Renal cortical epithelial cell (primary cell): ENCODE measurements around the gene SAMD4A. TPM values are rescaled to one million over a fixed set of nuclear protein-coding genes. Genes with fewer than 3 reads are reported as not detected.

Source experiments
- DNase-seq: peaks from one replicate; pipeline ENCODE4 v3.0.0-alpha.2; 2011; ENCODE audit warnings: low read depth
- total RNA-seq: library from RNA; depleted of rRNA; stranded (reverse); fragments of >200 nt; gene quantifications from 2 replicates; pipeline ENCODE4 v1.2.3, GENCODE V29; 2014

SAMD4A gene
- total RNA-seq, 1 donor from 2014 or later = 81.5 TPM

DNA sequence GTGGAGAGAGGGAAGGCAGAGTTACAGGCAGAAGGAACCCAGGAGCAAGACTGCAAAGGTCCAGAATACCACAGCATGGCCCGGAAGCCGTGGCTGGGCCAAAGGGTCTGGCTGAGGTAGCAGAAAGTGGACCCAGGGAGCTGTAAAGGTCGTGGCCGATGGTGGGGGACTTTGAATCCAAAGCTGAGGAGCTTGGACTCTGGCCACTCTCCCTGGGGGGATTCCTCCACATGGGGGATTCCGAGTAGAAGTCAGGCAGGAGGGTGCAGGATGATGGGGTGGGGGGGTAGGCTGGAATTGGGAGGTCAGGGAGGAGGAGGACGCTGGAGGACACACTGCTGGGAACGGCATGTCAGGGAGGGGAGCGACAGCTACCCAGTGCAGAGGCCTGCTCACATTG is 210.5 kb downstream of the SAMD4A start:
- no peak for DNase-seq

DNA sequence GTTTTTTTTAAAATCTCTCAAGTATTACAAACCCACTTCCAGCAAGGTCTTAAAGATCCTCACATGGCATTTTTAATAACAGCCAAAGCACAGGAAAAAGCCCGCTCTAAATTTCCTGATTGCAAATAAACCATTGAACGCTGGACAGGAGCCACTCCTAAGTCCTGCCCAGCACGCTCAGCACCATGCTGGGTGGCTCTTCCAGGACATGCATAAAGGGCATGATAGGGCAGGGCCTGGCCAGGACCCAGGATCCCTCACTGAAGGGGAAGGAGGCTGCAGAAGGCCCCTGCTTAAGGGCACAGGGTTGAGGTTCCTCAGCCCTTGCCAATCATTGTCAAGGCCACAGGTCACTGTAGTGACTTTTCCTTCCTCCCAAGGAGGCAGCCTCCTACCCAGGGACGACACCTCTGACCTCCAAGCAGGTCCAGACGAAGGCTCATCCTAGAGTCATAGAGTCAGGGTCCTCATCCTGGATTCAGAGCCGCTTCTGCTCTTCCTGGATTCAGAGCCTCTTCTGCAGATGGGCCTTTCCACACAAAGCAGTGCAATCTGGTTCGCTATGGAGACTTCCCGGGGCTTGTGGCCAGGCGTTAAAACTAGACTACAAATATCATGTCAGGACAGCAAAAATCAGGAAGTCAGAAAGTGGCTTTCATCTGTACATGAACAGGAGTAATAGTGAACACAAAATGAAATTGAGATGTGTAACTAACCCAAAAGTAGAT is 211.9 kb downstream of the SAMD4A start:
- DNase-seq = no peak

DNA sequence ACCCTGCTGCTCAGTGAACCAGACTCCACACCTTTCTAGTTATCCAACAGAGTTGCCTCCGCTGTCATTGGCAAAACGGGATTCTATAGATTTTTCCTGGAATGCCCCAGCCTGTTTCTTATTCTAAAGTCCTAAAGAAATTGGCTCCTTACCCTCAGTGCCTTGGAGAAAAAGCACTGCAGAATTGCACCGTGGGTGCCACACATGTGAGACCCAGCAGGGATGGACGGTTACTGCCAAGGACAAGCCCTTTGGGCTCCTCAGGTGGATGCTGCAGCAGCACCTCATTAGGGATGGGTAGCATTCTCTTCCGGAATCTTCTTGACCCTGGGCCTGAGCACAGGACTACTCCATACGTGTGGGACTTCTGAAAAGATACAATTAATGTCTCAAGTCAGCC is 214.2 kb downstream of the SAMD4A start:
- DNase-seq = no peak

DNA sequence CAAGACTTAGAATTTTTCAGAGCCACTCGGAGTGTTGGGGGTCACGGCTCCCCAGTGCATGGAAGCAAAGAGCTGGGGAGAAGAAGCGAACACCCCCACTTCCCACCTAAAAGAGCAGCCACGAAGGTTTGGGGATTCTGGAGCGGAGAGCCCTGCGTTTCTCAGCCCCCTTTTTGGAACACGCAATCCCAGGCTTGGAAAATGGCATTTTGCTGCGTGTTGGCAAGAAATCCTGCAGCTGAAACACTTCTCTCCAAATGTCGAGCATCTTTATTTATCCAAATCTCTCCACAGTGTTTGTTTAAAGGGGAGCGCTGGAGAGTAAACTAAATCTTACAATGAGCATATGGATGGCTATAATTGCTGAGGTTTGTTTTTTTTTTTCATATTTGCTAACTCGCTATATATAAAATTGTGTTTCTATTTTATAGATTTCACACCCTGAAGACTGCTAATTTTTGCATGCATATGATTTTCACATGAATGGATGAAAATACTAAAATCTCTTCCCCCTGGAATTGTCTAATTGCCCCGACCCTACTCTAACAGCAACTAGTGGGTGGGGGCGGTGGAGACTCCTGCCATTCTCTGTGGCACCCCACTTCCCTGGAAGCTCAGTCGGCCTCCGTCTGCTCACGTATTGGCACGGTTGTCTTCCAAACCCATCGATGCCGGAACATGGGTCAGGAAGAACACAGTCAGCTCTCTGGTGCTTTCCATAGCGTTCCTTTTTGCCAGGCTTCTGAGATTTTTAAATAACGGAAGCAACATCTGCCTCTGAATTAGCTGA is 215.2 kb downstream of the SAMD4A start:
- no peak for DNase-seq

DNA sequence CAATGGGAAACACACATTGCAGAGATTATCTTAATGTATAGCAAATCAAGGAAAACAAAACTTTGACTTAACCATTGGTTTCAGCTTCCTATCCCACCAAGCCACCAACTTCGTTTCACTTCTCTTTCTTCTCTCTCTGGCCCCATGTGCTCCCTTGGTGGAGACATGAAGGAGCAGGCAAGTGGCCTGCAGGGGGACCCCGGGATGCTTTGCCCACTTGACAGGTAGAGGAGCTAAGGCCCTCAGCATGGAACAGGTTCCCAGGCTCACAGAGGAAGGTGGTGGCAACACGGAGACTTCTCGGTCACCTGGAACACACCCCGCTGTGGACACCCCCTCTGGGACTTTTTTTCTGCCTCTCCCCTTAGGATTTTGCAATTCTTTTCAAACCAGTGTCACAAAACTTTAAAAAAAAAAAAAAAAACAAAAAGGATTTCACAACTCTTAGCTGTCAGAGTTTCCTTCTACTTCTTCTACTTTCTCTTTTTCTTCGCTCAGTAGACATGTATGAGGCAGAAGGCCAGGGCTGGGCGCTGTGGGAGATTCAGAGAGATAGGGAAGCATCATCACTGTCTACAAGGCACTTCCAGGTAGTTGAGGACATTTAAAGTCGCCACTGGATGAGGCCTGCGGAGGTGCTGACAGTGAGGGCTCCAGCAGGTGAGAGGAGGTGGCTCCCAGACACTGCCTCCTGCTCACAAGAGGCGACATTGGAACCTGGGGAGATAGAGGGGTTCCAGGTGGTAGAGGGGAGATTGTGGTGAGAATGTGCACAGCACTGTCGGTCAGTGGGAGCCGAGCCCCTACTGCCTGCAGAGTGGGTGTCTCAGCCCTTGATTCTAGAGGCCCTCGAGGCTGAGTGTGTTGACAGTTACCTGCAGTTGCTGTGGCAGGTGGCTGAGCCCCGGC is 216.1 kb downstream of the SAMD4A start:
- DNase-seq = no peak

DNA sequence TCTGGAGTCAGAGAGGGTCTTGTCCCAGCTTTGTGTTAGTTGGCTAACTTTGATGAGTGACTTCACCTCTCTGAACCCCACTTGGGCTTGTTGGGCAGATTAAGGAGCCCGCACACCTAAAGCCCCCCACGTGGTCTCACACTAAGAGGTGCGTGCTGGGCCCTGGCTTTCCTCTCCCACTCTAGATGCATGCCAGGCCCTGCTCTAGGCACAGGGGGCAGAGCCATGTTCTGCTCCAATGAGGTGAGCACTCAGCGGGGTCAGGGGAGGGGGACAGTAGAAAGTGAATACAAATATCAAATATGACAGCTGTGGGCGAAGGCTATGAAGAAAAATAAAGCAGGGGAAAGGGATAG is 216.7 kb downstream of the SAMD4A start:
- no peak for DNase-seq

DNA sequence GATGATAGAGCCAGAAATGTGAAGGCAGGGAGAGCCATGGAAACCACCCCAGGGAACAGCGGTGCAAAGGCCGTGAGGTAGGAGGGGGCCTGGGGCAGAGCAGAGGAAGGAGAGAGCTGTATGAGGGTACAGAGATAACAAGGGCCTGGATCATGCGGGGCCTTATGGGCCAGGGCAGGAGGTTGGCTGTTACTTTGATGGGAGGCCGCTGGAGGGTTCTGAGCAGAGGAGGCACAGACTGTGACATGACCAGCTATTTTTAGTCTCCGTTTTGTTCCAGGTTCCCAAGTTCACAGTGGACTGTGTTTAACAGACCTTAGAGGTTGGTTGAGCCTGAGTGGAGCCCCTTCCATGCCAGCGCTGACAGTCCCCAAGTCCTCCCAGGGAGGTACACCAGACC is 217.1 kb downstream of the SAMD4A start:
- DNase-seq = no peak

DNA sequence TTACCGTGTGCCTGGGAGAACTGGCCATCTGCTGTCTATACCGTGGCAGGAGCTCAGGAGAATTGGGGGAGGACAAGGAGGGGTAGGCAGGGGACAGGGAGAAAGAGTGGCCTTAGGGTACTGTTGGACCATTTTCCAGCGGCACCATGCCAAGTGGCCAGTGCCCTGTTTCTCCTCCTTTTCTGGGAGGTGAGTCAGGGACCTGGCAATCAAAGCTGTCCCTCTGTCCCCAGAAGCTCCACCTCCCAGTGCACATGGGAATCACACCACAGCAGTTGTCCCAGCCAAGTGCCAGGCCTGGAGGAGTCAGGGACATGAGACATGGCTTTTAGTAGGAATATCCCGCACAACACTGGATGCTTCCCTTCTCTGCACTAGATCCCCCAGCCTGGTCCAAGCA is 217.7 kb downstream of the SAMD4A start:
- DNase-seq = no peak

DNA sequence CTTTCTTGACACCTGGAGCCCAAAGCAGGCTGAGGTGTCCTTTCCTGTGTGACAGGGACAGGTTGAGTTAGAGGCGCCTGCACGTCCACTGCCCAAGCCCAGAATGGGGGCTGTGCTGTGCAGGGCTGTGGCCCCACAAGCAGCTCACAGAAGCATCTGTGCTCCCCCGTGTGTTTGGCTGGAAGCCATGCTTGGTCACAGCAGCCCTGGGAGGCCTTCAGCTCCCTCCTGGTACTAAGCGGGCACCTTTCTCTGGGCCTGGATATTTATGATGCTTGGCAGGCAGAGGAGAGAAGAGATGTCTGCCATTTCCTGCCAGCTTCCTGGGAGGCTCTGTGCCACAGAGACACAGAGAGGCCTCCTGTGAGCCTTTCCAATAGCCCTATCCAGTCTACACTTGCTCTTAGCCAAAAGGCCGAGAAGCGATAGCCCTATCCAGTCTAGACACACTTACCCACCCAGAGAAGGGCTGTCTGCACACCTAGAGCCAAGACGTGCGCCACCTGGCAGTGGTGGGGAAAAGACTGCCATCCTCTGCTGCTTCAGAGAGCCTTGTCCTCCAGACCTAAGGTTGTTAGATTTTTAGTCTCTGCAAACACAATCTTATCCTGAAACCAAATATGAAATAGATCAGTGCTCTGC is 218.3 kb downstream of the SAMD4A start:
- DNase-seq = no peak

DNA sequence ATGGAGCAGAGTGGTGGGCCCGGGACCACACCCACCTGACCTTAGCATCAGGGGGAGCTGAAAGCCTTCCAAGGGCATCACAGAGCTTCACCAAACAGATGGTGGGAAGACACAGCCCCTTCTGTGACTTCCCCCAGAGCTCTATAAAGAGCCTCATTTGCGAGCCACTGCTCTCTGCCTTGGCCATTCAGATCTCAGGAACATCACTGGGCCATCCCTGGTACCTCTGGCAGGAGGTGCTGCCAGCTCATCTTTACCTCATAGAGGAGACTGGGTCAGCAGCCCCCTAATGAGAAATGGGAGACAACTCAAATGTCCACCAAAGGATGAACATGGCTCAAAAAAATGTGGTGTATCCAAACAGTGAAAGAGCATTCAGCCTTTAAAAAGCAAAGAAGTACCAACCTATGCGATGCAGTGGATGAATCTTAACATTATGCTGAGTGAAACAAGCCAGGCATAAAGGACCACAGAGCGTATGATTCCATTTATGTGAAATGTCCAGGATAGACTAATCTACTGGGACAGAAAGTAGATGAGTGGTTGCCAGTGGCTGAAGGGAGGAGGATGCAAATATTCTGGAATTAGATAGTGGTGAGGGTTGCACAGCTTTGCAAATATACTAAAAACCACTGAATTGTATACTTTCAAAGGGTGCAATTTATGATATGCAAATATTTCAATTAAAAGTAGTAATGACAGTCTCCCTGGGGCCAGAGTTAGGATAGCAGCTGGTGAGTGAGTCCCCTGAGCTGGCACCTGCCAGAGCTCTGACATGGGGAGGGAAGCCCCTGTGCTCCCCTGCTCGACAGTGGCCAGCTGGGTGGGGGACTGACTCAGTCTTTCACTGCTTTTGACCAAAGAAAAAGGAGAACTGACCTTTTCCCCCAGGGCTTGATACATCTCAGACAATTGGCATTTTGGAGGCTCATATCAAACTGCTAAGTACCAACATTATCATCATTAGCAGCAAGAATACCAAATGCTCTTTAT is 219.1 kb downstream of the SAMD4A start:
- no peak for DNase-seq

DNA sequence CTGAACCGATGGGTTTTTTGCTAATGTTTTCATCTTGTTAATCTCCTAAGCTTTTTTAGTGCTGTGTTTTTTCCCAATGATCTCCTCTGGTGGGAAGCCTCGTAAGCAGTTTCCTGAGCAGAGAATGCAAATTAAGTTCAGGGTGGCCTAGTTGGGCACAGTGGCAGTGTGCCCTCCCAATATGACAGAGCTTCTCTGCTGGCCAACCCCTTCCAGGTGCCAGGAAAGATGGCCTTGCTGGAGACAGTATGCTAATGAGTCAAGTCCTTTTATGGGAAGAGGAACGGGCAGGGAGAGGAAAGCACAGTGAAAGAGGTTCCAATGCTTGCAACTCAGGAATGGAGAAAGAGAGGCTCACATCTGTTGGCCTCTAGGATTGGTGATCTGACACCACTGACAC is 219.9 kb downstream of the SAMD4A start:
- no peak for DNase-seq

DNA sequence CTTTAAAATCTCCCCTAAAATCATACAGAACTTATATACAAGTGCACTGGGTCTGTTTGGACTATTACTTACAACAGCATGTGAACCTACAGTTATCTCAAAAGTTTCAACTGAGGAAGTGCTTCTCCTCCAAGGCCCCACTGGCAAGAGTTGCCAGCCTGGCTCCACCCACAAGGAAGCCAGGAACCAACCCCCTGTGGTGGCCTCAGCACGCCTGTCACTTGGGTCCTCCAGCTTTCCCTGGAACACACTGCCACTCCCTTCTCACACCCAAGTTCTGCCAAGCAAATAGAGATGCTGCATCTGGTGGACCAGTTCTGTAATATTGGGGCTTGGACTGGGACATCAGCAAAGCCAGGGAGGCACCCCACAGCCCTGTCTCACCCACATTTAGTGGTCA is 220.3 kb downstream of the SAMD4A start:
- DNase-seq = no peak

DNA sequence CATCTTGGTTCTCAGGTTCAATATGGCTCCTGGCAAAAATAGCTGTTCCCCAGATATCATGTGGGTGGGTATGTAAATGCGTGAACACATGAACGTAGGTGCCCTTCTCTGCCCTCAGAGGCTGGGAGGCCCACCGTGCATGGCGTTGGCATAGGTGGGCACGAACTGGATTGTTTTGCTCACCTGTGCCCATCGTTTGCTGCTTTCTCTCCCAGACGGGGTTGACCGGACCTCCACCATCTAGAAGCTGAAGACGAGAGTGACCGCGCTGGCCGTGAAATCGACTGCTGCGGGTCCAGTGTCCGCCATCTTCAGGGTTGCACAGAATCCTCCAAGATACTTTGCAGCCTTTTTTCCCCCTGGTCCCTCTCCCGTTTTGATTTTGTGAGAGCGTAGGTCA is 221.8 kb downstream of the SAMD4A start:
- no peak for DNase-seq

DNA sequence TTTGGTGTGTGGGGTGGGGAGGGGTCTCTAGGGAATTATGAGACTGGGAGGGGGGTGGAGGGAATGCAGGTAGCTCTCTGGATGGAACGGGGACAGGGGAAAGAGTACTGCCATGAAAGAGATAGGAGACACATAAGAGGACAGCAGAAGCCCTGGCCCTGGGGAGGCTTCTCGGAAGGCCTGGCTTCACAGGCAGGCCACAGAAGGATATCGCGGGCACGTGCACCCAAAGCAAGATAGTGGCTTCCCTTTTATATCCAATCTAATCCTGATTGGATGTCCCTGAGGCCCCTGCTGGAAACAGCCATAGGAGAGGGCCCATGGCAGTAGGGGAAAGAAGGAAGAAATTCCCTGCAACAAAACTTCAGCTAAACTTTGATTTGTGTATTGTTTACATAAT is 222.2 kb downstream of the SAMD4A start:
- DNase-seq = no peak

DNA sequence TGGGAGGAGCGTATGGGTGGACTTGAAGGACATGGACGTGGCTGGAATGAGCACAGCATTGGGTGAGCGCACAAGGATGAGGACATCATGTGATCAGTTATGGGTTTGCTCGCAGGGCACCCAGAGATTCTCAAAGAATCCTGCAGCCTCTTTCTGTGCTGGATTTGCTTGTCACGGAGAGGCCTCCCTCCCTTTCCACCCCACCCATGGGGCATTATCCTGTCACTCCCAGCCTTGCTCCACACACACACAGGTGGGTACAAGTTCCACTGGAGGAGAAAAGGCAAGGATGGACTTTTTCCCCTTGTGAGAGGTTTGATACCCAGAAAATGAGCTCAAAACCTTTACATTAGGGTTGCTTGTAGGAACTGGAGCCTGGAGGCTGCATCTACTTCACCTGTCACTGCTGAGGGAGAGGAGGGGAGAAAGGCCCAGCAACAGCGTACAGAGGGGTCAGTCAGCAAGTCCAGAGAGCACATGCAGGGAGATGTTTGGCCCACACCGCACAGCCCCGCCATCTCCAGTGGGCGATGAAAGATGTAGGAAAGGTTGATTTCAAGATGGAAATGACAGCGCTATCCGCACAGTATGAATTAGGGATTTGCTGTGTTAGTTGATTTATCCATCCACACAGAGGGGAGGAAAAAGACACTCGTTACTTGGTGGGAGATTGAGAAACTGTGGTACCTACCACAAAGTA is 223.0 kb downstream of the SAMD4A start:
- DNase-seq = no peak

DNA sequence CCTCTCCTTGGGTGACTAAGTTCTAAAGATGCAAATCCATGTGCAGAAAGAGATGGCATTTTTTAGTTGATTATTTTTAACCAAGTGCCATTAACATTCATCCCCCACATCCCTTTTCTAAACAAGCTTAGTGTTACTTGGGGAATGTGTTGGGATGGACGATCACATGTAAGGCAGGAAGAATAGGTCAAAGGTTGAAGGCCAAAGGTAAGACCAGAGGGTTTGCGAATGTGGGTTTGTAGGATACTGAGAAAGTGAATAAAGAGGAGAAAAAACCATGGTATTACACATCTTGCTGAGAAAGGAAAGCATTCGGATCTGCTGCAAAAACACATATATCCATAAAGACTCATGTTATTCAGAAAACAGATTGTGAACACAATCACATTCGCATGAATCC is 224.1 kb downstream of the SAMD4A start:
- DNase-seq = no peak

DNA sequence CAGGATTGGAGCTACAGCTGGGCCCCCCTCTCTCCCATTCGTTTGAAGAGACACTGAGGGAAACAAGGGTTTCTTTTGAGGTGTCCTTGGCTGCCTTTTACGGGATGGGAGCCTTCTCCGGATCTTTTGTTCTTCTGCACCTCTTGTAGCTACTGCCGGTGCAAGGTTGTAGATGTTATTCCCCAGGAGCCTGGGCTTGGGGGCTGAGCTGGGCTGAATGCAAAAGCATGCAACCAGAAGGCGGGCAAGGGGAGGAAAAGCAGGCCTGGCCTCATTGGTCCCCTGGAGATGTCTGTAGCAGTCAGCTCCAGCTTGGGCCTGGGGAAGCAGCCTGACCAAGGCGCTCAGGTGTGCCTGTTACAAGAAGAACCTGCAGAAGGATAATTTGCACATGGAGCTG is 225.4 kb downstream of the SAMD4A start:
- DNase-seq = no peak

DNA sequence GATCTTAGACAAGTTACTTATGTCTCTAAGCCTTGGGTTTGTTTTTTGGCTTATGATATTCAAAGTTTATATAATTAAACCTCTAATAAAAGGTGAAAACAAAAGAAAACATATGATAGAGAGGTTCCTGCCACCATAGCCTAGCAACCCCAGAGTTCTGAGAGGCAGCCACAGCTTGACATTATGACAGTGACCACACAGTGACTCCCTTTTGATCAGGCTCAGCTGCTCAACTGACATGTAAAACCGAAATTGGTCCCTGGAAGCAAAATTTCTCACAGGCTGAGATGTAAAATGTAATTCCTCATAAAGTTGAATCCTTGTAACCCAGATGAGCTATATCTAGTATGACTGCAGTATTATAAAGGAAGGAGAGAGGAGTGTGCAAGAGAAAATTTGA is 227.2 kb downstream of the SAMD4A start:
- DNase-seq = no peak

DNA sequence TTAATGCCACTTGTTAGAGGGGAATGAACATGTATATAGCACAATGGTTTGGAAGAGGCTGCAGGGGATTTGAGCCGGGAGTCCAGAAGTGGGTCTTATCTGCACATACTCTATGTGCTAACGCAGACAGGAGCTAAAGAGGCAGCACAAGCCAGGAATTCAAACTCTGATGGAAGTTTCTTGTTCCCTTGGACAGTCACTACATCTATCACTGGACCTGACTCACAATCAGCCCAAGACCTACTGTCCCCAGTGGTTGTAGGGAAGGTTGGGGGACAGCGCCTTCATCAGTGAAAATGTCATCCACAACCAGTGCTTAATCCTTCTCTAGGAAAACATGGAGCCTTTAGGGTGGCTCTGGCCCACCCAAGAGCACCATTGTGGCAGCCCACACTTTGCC is 227.9 kb downstream of the SAMD4A start:
- DNase-seq = no peak

DNA sequence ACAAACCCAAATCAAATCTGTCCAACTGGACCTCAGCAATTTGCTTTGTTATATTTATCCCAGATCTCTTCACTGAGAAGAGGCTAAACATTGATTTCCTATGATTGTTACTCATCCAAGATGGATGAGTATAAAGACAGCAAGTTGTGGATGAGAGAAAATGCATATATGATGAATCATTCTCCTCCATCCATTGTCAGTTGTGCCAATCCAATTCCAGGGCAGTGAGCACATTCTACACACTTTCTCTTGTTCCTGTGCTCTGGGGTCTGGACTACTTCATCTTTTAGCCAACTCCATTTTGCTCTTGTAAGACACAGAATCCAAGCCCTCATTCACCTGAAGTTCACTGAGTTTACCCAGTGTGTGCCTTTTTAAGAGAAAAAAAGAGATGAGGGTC is 230.0 kb downstream of the SAMD4A start:
- DNase-seq = peak; percentile 50
